Measurements from ENCODE around the gene CCNDBP1.
"Not testable (repeated sequence)": the region's sequence is repeated elsewhere in the genome, so short reads cannot be mapped to it uniquely, and the experiment has no call there.

The CCNDBP1 gene

DNA sequence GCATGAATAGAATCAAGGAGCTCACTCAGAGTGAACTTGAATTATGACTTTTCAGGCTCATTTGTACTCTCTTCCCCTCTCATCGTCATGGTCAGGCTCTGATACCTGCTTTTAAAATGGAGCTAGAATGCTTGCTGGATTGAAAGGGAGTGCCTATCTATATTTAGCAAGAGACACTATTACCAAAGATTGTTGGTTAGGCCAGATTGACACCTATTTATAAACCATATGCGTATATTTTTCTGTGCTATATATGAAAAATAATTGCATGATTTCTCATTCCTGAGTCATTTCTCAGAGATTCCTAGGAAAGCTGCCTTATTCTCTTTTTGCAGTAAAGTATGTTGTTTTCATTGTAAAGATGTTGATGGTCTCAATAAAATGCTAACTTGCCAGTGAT, 9.6 kb downstream of the CCNDBP1 start:
- DNase-seq = no peak

DNA sequence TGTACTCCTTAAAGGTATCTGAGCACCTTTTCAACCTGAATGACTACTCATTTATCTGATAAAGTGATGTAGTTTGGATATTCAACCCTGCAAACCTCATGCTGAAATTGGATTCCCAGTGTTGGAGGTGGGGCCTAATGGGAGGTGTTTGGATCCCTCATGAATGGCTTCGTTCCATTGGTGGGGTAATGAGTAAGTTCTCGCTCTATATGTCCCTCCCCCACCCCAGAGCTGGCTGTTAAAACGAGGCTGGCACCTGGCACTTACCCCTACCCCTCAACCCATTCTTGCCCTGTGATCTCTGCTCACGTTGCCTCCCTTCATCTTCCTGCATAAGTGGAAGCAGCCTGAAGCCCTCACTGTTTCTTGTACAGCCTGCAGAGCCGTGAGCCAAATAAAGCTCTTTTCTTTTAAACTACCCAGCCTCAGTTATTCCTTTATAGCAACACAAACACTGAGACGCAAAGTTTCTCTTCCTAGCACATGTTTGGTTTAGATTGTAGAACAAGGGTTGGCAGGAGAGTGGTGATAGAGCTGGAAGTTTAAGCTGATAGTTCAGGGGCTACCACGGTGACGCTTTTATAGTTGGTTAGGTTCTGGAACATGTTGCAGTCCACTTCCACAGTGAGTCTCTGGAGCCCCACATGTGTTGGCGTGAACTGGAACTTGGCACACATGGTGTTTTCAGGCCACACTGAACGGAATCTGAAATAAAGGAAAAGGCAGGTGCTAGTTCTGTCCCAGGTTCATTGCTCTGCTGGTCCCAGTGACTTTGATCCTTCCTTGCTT, 11.8 kb downstream of the CCNDBP1 start:
- no peak for DNase-seq

DNA sequence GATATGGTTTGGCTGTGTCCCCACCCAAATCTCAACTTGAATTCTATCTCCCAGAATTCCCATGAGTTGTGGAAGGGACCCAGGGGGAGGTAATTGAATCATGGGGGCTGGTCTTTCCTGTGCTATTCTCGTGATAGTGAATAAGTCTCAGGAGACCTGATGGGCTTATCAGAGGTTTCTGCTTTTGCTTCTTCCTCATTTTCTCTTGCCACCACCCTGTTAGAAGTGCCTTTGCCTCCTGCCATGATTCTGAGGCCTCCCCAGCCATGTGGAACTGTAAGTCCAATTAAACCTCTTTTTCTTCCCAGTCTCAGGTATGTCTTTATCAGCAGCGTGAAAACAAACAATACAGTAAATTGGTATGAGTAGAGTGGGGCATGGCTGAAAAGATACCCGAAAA, 12.6 kb downstream of the CCNDBP1 start:
- not testable (repeated sequence) for DNase-seq

DNA sequence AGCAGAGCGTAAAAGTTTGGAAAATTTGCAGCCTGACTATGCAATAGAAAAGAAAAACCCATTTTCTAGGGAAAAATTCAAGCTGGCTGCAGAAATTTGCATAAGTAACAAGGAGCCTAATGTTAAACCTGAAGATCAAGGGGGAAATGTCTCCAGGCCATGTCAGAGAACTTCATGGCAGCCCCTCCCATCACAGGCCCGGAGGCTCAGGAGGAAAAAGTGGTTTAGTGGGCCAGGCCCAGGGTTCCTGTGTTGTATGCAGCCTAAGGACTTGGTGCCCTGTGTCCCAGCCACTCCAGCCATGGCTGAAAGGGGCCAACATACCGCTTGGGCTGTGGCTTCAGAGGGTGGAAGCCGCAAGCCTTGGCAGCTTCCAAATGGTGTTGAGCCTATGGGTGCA, 13.4 kb downstream of the CCNDBP1 start:
- not testable (repeated sequence) for DNase-seq

DNA sequence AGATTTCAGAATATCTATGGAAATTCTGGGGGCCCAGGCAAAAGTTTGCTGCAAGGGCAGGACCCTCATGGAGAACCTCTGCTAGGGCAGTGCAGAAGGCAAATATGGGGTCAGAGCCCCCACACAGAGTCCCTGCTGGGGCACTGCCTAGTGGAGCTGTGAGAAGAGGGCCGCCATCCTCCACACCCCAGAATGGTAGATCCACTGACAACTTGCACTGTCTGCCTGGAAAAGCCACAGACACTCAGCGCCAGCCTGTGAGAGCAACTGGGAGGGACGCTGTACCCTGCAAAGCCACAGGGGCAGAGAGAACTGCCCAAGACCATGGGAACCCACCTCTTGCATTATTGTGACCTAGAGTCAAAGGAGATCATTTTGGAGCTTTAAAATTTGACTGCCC, 13.8 kb downstream of the CCNDBP1 start:
- DNase-seq = no peak

DNA sequence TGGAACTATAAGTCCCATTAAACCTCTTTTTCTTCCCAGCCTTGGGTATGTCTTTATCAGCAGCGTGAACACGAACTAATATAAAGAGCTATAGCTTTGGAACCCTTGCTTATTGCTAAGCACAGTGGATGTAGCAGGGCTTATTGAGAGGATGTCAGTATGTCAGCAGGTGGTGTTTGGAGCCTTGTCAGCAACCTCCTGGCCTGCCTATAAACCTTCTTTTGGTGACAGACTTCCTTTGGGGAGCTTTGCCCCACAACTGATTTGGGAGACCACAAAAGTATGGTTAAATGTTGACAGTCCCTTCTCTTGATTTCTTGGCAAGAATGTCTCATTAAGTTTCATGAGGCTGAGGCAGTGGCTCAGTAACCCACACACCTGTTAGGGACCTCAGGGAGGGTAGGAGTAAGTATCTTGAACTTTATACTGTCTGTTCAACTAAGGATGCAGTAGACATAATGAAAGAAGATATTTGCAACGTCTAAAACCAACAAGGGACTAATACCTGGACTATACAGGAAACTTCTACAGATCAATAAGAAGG, 14.8 kb downstream of the CCNDBP1 start:
- no peak for DNase-seq

DNA sequence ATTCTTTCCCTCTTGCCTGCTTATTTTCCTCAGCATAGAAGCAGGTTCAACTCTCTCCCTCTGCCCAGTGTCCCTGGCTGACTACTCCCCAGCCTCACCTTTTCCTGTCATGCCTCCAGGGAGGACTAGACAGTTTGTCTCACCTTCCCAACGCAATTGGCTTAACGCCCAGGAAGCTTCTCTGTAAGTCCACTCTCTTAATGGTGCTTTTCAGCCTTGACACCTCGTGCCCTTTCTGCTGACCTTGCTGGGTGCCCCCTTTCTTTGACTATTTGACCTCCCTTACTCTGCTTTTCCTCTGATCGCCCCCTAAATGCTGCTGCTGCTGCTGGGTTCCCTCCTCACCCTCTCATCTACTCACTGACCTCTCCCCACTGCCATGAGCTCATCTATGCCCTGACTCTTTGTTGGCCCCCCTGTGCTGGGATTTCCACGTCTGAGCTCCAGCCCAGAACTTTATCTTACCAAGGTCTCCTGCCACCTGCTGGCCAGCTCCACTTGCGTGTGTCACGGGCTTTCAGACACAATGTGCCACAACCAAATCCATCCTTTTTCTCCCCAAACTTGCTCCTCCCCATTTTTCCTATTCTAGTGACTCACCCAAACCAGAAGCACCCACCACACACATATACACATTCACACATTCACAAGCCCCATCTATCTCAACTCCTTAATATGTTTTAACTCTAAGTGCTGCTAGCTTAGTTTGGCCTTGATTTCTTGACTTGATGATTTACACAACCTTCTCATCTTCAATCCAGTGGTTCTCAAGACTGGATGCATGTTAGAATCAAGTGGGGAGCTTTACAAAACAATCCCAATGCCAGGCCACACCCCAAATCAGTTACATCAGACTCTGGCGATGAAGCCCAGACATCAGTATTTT, 19.1 kb downstream of the CCNDBP1 start:
- no peak for DNase-seq

DNA sequence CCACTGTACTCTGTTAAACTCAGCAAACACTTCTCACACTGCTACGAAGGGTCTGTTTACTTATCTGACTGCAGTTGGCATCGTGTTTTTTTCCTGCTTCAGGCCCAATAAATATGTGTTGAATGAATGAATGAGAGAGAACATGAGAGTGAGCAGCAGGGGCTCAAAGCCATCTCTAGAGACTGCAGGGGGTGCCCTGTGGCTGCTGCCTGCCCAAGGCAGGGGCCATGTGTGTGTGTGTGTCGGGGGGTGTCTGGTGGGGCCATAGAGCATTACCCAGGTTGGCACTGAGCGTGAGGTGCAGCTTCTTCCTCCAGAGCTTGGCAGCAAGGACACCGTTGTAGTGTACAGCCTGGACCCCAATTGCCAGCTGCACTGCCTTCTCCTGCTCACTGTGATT, 20.9 kb downstream of the CCNDBP1 start:
- no peak for DNase-seq

DNA sequence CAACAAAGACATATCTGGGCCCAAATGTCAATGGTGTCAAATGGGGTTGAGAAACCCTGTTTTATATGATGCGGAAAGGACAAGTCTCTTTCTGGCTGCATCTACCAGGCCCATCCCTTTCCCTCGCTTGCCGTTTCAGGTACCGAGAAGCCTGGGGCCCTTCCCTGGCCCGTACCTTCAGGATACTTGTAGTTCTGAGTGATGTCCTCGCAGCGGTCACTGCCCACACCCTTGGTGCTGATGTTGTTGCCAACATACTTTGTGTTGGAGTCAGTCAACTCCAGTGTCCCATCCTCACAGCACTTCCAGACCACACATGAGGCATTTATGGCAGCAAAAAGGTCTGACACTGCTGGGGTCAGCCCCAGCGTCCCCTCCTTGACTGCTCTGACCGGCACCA, 21.8 kb downstream of the CCNDBP1 start:
- no peak for DNase-seq

DNA sequence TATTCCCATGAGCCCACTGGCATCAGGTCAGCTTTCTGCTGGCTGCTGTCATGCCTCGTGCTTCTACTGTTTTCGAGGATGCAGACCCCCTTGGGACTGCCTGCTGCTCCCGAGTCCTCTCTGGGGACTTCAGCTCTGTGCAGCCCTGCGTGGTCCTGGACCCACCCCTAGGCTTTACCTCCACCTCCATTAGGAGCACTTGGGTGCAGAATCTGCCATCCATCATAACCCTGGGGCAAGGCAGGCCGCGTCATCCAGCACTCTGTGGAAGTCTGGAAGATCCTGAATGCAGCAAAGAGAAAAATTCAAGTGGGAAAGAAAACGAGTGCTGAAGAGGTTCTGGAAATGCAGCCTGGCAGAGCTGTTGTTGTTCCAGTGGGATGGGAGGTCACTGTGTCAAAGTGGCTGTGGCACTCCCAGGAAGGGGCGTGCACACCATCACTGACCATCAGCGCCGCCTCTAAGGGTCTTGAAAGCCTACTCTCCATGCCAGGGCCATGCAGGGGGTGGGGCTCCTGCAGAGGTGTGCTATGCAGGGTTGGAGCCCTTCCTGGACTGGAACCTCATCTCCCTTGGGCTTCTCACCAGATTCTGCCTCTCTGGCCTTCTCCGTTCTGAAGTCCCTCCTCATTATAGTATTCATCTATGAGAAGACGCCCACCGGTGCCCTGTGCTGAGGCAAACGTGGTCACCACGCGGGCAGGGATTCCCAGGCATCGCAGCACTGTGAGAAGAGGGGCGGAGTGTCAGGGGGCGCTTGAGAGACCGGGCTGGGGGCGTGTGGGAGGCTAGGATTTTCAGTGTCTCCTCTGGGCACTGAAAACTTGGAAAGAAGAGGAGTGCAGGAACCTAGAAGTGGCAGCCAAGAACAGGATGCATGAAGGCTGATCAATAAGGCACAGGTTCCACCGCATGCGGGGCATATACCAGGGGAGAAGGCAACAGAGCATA, 23.1 kb downstream of the CCNDBP1 start:
- no peak for DNase-seq

DNA sequence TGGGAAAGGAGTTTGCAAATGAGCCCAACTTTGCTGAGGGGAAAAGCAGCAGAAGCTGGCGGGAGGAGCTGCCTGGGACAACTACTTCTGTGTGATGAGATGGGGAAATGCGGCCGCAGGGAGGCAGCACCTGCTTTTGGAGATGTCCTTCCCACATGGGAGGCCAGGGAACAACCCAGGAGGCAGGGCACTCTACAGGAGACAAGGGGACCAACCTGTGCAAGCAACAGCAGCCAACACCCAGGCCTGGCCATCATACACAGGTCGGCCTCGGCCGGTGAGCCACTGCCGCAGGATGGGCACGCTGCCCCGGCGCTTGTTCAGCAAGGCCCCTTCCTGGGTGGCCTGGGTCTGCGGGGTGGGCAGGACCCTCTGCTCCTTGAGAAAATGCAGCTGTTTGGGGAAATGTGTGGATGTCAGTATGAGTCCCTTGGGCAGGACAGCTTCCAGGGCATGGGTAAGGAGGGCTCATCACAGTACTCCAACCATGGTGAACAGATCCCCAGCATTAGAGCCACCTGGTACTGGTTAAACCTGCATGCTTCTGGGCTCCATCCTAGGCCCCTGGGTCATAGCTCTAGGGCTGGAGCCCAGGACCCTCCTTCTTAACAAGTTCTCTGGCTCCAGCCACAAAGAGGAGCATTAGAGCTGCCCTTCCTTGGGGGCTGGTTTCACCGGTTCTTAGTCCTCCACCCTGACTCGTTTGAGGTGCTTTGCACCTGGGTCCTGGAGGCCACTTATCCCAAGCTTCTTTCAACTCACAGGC, 24.0 kb downstream of the CCNDBP1 start:
- DNase-seq = no peak

DNA sequence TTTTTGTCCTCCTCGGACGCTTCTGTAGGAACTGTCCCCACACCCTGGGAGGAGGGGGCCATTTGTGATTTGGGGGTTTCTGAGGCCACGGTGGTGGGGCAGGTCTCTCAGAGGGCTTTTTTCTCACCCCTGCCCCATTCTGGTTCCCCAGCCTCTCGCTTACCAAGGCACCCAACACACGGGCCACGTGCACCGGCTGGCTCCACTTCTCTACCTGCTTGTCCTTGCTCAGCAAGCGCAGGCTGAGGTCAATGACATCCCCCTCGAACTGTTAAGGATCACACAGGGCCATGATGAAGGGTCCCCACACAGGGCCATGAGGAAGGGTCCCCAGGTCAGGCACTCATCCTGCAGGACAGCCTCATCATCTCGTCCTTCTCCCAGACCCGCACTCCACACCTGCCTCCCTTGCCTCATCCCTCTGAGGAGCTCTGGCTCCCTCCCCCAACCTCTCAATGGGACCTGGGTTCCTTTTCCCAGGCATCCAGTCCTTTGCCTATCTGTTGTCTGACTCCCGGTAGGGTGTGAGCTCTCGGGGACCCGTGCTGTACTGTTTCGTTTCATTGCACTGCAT, 25.1 kb downstream of the CCNDBP1 start:
- DNase-seq = no peak

DNA sequence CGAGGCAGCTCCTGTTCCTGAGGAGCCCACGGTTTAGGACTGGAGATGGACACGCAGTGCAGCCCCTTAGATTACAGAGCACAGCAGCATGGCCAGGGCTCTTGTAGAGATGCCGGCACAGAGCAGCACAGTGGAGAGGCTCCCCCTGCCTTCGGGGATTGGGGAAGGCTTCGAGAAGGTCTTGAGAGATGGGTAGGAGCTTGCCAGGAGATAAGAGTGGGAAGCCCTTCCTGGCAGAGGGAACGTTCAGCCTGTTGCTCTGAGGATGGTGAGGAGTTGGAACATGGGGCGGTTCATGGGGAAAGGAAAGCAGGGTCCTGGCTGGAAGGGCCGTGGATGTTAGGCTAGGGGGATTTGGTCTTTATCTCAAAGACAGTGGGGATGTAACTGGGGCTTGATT, 25.6 kb downstream of the CCNDBP1 start:
- no peak for DNase-seq

DNA sequence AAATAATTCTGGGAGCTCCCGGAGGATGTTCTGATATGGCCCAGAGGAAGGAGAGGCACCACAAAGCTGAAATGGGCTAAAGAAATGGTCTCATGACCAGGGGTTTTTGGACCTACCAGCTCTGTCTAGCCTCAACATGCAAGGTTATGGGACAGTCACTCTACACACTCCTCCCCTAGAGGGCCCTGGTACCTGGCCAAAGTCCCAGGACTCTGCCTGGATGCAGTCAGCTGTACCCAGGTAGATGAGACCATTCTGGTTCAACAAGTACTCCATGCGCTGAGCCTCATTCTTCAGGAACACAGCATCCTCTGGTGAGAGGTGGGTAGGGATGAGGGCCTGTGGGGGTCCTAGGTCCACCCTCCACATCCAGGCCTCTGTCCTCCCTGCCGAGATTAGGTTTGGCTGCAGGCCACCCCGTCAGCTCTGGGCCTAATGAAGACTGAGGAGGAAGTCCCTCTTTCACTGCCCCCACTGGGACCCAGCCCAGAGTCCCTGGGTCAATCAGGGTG, 26.1 kb downstream of the CCNDBP1 start:
- no peak for DNase-seq

DNA sequence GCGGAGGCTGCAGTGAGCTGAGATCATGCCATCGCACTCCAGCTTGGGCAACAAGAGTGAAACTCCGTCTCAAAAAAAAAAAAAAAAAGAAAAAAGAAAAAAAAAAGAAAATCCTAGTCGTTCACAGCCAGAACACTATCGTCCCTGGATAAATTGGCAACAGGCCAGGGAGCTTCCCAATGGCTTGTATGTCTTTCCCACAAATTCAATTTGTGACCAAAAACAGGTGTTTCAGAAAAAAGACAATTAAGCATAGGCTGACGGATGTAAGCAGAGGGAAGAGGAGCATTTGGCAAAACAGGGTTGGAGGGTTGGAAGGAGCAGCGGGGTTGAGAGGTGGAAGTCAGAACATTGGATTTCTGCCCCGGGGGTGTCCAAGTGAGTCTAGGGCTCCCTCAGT, 27.1 kb downstream of the CCNDBP1 start:
- no peak for DNase-seq

DNA sequence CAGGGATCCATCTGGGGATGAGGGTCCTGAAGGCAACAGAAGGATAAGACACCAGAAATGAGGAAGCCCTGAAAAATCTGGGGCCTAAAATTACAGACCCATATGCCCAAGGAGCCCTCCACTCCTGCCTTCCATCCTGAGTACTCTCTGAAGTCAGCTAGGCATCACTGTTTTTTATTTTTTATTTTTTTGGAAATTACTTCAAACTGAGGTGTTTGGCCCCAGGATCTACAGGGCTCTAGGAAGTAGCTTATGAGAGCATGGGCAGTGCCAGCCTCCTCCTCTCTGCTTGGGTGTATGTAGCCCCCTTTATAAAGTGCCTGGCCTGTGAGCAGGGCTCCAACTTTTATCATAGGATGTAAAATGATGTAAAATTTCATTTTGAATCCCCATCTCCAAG, 27.7 kb downstream of the CCNDBP1 start:
- no peak for DNase-seq

DNA sequence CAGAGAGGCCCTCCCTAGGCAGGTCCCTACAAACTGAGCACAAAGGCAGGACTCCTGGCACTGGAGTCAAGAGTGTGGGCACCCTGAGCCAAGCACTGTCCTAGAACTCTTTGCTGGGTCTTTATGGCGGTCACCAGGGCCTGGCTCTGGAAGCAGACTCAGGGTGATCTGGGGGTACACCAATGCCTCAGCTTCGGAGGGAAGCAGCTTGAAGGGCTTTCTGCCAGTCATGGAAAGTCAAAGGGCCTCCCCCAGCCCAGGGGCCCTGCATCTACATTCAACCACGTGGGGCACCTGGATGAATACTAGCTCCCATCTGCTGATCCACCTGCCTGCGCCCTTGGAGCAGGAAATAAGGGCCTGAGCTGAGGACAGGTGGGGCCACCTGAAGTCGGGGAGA, 28.3 kb downstream of the CCNDBP1 start:
- no peak for DNase-seq

DNA sequence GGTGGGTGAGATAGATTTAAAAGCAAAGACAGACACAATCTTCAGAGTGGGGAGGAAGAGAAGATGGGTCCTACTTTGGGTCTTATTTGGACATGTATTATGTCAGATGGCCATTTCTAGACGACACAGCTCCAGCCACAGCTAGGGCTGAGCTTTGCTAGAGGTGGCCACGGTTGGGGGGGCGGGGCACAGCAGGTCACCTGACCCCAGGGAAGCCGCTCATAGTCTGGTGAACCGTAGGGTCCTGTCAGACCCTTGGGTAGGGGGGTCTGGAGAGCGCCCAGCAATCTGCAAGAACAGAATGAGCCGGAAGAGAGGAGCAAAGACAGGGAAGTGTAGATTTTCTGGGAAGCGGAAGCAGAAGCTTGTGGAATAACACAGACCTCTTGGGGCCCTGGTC, 29.0 kb downstream of the CCNDBP1 start:
- DNase-seq = no peak

DNA sequence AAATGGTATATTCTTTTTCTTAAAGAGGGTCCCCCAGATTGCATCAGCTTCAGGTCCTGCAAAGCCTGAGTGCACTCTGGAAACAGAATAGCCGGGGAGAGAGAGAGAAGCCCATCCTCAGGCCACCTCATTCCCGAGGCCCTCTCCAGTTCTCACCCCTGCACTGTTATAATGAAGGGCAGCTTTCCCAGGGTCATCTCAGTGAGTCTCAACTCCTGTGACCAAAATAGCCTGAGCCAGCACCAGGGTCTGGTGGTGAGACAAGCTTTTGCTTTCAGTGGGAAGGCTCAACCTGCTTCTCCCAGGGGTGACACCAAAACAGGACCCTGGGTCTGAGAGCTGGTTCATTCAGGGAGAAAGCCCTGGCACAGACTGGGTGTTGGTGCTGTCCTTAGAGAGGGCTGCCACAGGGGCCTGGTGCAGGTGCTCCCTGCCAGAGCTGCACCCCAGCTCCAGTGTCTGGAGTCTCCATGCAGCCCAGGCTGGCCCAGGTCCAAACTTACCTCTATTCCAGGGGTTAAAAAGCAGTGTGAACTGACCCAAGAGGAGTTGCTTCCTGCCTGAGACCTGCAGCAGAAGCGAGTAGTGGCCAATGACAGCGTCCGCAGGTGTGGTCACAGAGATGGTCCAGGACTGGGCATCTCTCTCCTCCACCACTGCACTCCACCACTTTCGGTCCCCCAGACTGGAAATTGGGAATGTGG, 29.5 kb downstream of the CCNDBP1 start:
- DNase-seq = no peak

DNA sequence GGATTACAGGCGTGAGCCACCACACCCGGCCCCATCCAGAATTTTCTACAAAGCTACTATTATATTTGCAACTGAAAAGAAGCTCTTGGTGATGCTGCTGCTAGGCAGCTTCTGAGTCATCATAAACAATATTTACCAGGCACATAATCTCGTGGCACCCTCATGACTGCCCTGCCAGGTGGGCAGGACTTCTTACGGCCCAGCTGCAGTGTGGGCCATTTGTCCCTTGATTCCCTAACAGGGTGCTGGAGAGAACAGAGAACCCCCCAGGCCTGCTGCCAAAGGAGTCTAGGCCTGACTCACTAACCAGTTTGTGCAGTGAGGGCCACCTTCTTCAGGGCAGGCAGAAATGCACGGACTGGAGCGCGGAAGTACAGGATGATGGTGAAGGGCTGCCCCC, 30.8 kb downstream of the CCNDBP1 start:
- no peak for DNase-seq

All from NCI-H2029 treated with DMSO at 0.1 percent for 48 hours (cell line).